Measurements from ENCODE around the gene ACADL. TPM values are rescaled to one million over a fixed set of nuclear protein-coding genes. Genes with fewer than 3 reads are reported as not detected.

Gene ACADL
- polyA plus RNA-seq, 3 donors: not detected

GRCh38 chr2:210147614-210148013 lies 77.6 kb downstream of the ACADL start:
- no peak overlapping the region for H3K27ac ChIP-seq (ENCODE audit: low read depth in 1 of 2, low read length in 2 of 2)
- no peak overlapping the region for H3K9ac ChIP-seq (ENCODE audit: insufficient read depth, low read length, poor library complexity, severe bottlenecking)
- peaks cover 10 to 11% of the 10 kb centered on the region in 2 donors for H3K9me3 ChIP-seq (replicated peaks in 1 of 2; ENCODE audit: control insufficient read depth in 1 of 2, insufficient read depth in 1 of 2, low read length in 2 of 2)
- TF ChIP-seq, protein P1, sequence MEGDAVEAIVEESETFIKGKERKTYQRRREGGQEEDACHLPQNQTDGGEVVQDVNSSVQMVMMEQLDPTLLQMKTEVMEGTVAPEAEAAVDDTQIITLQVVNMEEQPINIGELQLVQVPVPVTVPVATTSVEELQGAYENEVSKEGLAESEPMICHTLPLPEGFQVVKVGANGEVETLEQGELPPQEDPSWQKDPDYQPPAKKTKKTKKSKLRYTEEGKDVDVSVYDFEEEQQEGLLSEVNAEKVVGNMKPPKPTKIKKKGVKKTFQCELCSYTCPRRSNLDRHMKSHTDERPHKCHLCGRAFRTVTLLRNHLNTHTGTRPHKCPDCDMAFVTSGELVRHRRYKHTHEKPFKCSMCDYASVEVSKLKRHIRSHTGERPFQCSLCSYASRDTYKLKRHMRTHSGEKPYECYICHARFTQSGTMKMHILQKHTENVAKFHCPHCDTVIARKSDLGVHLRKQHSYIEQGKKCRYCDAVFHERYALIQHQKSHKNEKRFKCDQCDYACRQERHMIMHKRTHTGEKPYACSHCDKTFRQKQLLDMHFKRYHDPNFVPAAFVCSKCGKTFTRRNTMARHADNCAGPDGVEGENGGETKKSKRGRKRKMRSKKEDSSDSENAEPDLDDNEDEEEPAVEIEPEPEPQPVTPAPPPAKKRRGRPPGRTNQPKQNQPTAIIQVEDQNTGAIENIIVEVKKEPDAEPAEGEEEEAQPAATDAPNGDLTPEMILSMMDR (IDR thresholded peaks at IDR 0.05): no peak
- H3K4me1 ChIP-seq (ENCODE audit: control insufficient read depth in 1 of 2, insufficient read depth in 2 of 2, low read length in 2 of 2): no peaks in the 10 kb centered on the region
- no peaks in the 10 kb centered on the region for H3K27me3 ChIP-seq (ENCODE audit: control insufficient read depth in 2 of 2, insufficient read depth in 2 of 2, low read length in 2 of 2)
- H3K4me2 ChIP-seq (replicated peaks; ENCODE audit: extremely low read depth, low read length, poor library complexity, severe bottlenecking): no peak overlapping the region
- Mint-ChIP-seq H3K27me3 (ENCODE audit: low read depth in 3 of 3) (peaks cover 0 to 1% (median 0%) of the 10 kb centered on the region in 3 donors), H3K4me3 (no peak overlapping the region), H3K36me3 (peaks cover 50 to 59% of the 10 kb centered on the region in 2 donors), H3K9me3 (peaks cover 0 to 21% (median 16%) of the 10 kb centered on the region in 7 donors), H3K4me1 (no peaks in the 10 kb centered on the region), H3K27ac (no peak overlapping the region)
- DNase-seq: no peak
- H3K79me2 ChIP-seq (ENCODE audit: insufficient read depth, low read length): peaks cover 14% of the 10 kb centered on the region
- intact Hi-C loops (cut with micrococcal nuclease): no loop called here
- no peak overlapping the region for H3K4me3 ChIP-seq (replicated peaks in 1 of 3; ENCODE audit: low read depth in 2 of 3, low read length in 3 of 3)
- H3K36me3 ChIP-seq (replicated peaks in 1 of 2; ENCODE audit: control insufficient read depth in 1 of 2, insufficient read depth in 2 of 2, low read length in 2 of 2): peaks cover 25 to 67% of the 10 kb centered on the region in 2 donors
- H4K20me1 ChIP-seq (ENCODE audit: insufficient read depth, low read length): no peaks in the 10 kb centered on the region
- no peak overlapping the region for H2AFZ ChIP-seq (ENCODE audit: insufficient read depth, low read depth, low read length, poor library complexity, severe bottlenecking)

Small RNA genes lying within 50 kb of the gene (small RNA-seq; reads per million reads assigned to genes)
- gene RF00019 (ENCODE audit: insufficient read length, low read depth): not detected

Other genes starting within 250 kb of the ACADL start
- 10 to 100 TPM; 32.3 to 38.1 (median 33.8) TPM for gene RPE, start 222.8 kb downstream of the ACADL start, polyA plus RNA-seq
- gene KANSL1L, start 54.0 kb downstream of the ACADL start, polyA plus RNA-seq: 10 to 100 TPM in 1 of 3 donors, 1 to 10 TPM in 1, under 1 TPM in 1; 1.00 to 11.6 (median 1.3) TPM
- not detected for gene MYL1, start 89.7 kb upstream of the ACADL start, polyA plus RNA-seq